ENCODE results near the gene FOLR3. TPM values are rescaled to one million over a fixed set of nuclear protein-coding genes. Genes with fewer than 3 reads are reported as not detected.
"Not testable (repeated sequence)": the region's sequence is repeated elsewhere in the genome, so short reads cannot be mapped to it uniquely, and the experiment has no call there.

The FOLR3 gene
- total RNA-seq, 3 donors from 2014 or later: not detected

DNA sequence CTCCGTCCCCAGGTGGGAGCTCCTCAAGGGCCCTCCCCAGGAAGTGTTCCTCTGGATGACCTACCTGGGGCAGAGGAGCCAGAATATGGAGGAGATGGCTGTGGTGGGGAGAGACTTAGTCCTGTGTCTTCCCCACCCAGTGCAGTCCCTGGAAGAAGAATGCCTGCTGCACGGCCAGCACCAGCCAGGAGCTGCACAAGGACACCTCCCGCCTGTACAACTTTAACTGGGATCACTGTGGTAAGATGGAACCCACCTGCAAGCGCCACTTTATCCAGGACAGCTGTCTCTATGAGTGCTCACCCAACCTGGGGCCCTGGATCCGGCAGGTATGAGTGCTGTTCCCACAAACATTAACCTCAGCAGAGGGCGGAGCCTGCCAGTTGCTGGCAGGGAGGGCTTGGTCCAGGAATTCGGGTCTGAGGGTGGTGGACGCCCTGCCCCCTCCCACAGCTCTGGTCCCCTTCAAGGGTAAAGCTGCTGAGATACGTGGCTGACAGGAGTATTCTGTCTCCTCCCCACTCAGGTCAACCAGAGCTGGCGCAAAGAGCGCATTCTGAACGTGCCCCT lies 3.4 kb downstream of the FOLR3 start:
- H3K4me1 Mint-ChIP-seq (ENCODE audit: low read depth): peaks cover 10% of the 10 kb centered on the region
- ATAC-seq: no peak
- peaks cover 13% of the 10 kb centered on the region for H3K27me3 Mint-ChIP-seq (ENCODE audit: low read depth)
- DNase-seq: no peak
- H3K9me3 Mint-ChIP-seq: no peaks in the 10 kb centered on the region
- H3K36me3 Mint-ChIP-seq (ENCODE audit: insufficient read depth): no peaks in the 10 kb centered on the region
- H3K4me3 Mint-ChIP-seq: no peak overlapping the region

DNA sequence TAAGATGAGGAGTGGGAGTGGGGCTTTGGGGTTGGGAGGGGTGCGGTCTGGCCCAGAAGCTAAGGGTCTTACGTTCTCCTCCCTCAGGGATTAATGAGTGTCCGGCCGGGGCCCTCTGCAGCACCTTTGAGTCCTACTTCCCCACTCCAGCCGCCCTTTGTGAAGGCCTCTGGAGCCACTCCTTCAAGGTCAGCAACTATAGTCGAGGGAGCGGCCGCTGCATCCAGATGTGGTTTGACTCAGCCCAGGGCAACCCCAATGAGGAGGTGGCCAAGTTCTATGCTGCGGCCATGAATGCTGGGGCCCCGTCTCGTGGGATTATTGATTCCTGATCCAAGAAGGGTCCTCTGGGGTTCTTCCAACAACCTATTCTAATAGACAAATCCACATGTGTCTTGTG lies 4.0 kb downstream of the FOLR3 start:
- Mint-ChIP-seq H3K27me3 (ENCODE audit: low read depth) (peaks cover 14% of the 10 kb centered on the region), H3K36me3 (ENCODE audit: insufficient read depth) (no peaks in the 10 kb centered on the region), H3K9me3 (no peaks in the 10 kb centered on the region), H3K4me1 (ENCODE audit: low read depth) (peaks cover 11% of the 10 kb centered on the region), H3K4me3 (no peak overlapping the region)
- DNase-seq (no peak), ATAC-seq (no peak)

DNA sequence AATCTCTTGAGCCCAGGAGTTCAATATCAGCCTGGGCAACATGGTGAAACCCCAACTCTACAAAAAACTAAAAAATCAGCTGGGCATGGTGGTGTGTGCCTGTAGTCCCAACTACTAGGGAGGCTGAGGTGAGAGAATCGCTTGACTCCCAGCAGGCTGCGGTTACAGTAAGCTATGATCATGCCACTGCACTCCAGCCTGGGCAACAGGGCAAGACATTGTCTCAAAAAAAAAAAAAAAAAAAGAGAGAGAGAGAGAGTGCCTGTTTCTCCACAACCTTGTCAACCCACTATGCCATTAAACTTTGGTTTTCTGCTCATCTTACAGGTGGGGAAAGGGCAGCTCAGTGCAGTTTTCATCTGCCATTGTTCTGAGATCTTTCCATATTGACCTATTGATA lies 5.1 kb downstream of the FOLR3 start:
- H3K4me3 Mint-ChIP-seq: no peak overlapping the region
- ATAC-seq: no peak

DNA sequence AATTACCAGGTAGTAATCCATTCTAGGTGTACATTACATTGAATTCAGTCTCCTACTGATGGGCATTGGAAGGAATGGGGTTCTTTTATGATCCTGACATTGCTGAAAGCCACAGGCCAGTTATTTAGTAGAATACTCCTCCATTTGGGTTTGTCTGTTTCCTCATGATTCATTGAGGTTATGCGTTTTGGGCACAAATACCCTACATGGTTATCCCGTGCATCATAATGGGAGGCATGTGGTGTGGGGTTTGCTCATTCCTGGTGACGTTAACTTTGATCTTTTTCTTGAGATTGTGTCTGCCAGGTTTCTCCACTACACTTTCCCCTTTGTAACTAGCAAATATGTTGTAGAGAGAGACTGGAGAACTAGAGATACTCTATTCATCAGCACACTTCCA lies 5.5 kb downstream of the FOLR3 start:
- Mint-ChIP-seq H3K27me3 (ENCODE audit: low read depth) (peaks cover 12% of the 10 kb centered on the region), H3K4me3 (no peak overlapping the region), H3K4me1 (ENCODE audit: low read depth) (peaks cover 11% of the 10 kb centered on the region), H3K36me3 (ENCODE audit: insufficient read depth) (no peaks in the 10 kb centered on the region), H3K9me3 (no peaks in the 10 kb centered on the region)
- ATAC-seq: peak; percentile 78 to 86
- no peak for DNase-seq

More for the DNA sequence above, 5.1 kb downstream of the FOLR3 start:
- Mint-ChIP-seq H3K9me3 (no peaks in the 10 kb centered on the region), H3K36me3 (ENCODE audit: insufficient read depth) (no peaks in the 10 kb centered on the region), H3K4me1 (ENCODE audit: low read depth) (peaks cover 11% of the 10 kb centered on the region), H3K27me3 (ENCODE audit: low read depth) (peaks cover 12% of the 10 kb centered on the region)
- DNase-seq: no peak

DNA sequence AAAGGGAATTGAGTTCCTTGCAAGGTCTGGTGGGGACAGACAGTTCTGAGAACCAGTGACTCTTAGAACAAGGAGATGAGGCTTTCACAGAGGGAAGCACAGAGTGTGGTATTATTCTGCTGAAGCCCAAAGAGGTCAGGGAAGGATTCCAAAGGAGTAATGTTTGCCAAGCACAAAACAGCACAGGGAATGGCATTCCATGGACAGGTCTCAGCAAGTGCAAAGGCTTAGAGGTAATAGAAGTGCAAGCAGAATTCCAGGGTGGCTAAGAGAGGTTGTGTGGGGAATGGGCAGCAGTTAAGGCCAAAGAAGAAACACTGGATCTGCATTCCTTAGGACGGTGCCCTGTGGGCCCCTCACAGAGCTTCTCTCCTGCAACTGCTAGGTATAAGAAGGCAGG lies 6.6 kb downstream of the FOLR3 start:
- H3K9me3 Mint-ChIP-seq; H3K4me3 Mint-ChIP-seq; DNase-seq; H3K36me3 Mint-ChIP-seq (ENCODE audit: insufficient read depth); ATAC-seq: not testable (repeated sequence)
- H3K27me3 Mint-ChIP-seq (ENCODE audit: low read depth): peaks cover 12% of the 10 kb centered on the region
- peaks cover 11% of the 10 kb centered on the region for H3K4me1 Mint-ChIP-seq (ENCODE audit: low read depth)

DNA sequence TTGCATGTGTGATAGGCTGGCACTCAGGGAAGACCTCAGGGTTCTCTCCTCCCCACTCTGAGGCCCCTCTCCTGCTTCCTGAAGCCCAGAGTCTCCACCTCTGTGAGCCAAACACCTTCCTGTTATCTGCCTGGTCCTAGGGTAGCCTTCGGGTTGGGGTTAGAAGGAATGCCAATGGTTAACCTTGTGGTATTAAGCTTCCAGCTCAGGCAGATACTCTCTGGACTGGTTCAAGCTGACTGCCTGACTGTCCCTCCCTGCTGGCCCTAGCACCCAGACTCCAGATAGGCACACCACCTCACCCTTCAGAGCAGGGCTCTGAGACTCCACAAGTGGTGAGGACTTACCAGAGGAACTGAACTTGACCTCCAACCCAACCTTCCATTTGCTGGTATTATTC lies 7.0 kb downstream of the FOLR3 start:
- Mint-ChIP-seq H3K27me3 (ENCODE audit: low read depth) (peaks cover 12% of the 10 kb centered on the region), H3K4me1 (ENCODE audit: low read depth) (peaks cover 11% of the 10 kb centered on the region)
- not testable (repeated sequence) for DNase-seq; H3K9me3 Mint-ChIP-seq; H3K36me3 Mint-ChIP-seq (ENCODE audit: insufficient read depth); ATAC-seq; H3K4me3 Mint-ChIP-seq

DNA sequence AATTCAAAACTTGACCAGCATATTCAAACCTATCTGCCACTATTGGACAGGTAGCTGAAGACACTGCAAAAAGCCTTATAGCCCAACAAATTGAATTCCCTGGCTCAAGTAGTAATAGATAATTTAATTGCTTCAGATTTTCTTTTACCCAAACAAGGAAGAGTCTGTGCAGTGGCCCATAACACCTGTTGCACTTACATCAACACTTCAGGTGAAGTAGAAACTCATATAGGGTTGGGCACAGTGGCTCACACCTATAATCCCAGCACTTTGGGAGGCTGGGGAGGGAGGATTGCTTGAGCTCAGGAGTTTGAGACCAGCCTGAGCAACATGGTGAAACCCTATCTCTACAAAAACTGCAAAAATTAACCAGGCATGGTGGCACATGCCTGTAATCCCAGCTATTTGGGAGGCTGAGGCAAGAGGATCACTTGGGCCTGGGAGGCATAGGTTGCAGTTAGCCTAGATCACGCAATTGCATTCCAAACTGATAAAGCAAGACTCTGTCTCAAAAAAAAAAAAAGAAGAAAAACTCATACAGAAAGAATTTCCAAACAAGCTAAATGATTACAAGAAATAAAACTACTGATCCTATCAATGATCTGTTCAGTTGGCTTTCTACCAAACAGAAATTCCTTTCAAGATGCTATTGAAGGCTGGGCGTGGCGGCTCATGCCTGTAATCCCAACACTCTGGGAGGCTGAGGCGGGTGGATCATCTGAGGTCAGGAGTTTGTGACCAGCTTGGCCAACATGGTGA lies 9.5 kb downstream of the FOLR3 start:
- H3K36me3 Mint-ChIP-seq (ENCODE audit: insufficient read depth): no peaks in the 10 kb centered on the region
- peaks cover 12% of the 10 kb centered on the region for H3K27me3 Mint-ChIP-seq (ENCODE audit: low read depth)
- no peaks in the 10 kb centered on the region for H3K9me3 Mint-ChIP-seq
- H3K4me1 Mint-ChIP-seq (ENCODE audit: low read depth): peaks cover 11% of the 10 kb centered on the region
- DNase-seq: no peak
- H3K4me3 Mint-ChIP-seq: no peak overlapping the region
- ATAC-seq: no peak

DNA sequence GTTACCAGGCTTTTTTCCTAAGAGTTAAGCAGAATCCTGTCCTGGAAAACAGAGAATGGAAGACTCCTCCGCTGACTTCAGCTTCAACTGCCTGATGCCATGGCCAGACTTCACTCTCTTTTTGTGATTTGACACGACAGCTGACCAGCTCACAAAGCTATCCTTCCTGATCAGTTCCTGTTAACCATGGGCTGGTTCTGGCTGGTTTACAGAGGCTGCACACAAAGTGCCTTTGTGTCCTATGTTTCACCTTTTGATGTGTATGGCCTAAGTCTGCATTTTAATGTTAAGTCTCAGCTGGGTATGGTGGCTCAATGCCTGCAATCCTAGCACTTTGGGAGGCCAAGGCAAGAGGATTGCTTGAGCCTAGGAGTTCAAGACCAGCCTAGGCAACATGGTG lies 11.1 kb downstream of the FOLR3 start:
- H3K36me3 Mint-ChIP-seq (ENCODE audit: insufficient read depth): no peaks in the 10 kb centered on the region
- peaks cover 4% of the 10 kb centered on the region for H3K4me1 Mint-ChIP-seq (ENCODE audit: low read depth)
- peaks cover 4% of the 10 kb centered on the region for H3K27me3 Mint-ChIP-seq (ENCODE audit: low read depth)
- H3K4me3 Mint-ChIP-seq: no peak overlapping the region
- no peak for DNase-seq
- H3K9me3 Mint-ChIP-seq: no peaks in the 10 kb centered on the region
- no peak for ATAC-seq

DNA sequence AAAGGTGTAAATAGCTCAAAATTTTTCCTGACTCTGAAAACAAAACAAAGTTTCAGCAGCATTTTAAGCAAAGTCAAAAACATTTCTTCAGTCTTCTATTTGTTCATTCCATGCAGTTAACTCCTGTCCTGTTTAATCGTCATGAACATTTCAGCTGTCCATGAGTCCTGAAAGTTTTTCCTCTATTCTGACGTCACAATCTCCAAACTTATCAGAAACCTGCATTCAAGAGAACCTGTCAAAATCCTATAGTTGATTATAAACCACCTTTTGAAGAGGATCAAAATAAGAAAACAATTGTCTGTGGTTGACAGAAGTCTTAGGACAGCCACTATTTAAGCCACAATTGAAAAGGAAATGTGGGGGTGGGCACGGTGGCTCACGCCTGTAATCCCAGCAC lies 15.4 kb downstream of the FOLR3 start:
- no peaks in the 10 kb centered on the region for H3K9me3 Mint-ChIP-seq
- H3K4me1 Mint-ChIP-seq (ENCODE audit: low read depth): no peaks in the 10 kb centered on the region
- DNase-seq: no peak
- no peaks in the 10 kb centered on the region for H3K36me3 Mint-ChIP-seq (ENCODE audit: insufficient read depth)
- H3K4me3 Mint-ChIP-seq: no peak overlapping the region
- H3K27me3 Mint-ChIP-seq (ENCODE audit: low read depth): peaks cover 3% of the 10 kb centered on the region
- ATAC-seq: no peak

DNA sequence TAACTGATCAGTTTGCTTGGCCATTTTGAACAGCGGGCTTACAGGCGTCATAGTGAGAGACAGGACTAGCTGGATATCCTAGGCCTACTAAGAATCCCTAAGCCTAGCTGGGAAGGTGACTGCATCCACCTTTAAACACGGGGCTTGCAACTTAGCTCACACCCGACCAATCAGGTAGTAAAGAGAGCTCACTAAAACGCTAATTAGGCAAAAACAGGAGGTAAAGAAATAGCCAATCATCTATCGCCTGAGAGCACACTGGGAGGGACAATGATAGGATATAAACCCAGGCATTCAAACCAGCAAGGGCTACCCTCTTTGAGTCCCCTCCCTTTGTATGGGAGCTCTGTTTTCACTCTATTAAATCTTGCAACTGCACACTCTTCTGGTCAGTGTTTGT lies 18.3 kb downstream of the FOLR3 start:
- not testable (repeated sequence) for ATAC-seq; H3K36me3 Mint-ChIP-seq (ENCODE audit: insufficient read depth); H3K27me3 Mint-ChIP-seq (ENCODE audit: low read depth)

DNA sequence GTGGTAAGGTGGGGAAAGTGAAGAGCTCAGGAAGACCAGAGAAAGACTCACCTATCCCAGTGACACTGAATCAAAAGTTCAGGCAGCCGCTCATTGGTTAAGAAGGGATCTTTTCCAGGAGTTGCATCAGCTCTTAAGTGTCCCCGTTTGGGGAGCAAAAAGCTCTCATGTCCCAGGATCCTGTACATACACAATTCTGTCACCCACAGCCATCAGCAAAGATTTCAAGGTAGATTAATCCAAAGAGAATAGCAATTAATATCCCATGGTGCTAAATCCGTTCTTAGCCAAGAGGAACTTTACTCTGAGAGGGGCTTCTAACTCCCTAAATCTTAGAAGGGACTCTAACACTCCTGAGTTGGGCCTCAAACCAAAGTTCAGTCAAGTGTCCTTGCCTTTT lies 19.3 kb downstream of the FOLR3 start:
- no peak for ATAC-seq
- Mint-ChIP-seq H3K9me3 (no peaks in the 10 kb centered on the region), H3K4me1 (ENCODE audit: low read depth) (no peaks in the 10 kb centered on the region), H3K27me3 (ENCODE audit: low read depth) (peaks cover 10% of the 10 kb centered on the region), H3K4me3 (no peak overlapping the region), H3K36me3 (ENCODE audit: insufficient read depth) (no peaks in the 10 kb centered on the region)
- DNase-seq: no peak

More for the DNA sequence above, 18.3 kb downstream of the FOLR3 start:
- not testable (repeated sequence) for H3K4me3 Mint-ChIP-seq; DNase-seq; H3K9me3 Mint-ChIP-seq; H3K4me1 Mint-ChIP-seq (ENCODE audit: low read depth)

DNA sequence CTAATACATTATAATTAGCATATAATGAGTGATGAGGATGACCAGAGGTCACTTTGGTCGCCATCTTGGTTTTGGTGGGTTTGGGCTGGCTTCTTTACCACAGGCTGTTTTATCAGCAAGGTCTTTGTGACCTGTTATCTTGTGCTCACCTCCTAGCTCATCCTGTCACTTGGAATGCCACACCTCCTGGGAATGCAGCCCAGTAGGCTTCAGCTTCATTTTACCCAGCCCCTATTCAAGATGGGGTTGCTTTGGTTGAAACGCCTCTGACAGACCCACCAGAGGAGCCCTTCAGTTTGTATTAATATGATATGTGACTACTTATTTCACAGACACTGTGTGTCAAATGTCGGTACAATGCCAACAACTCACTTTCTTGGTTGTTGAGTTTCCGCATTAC lies 20.2 kb downstream of the FOLR3 start:
- no peak for ATAC-seq
- no peak for DNase-seq
- no peaks in the 10 kb centered on the region for H3K4me1 Mint-ChIP-seq (ENCODE audit: low read depth)
- no peaks in the 10 kb centered on the region for H3K9me3 Mint-ChIP-seq
- H3K4me3 Mint-ChIP-seq: no peak overlapping the region
- peaks cover 11% of the 10 kb centered on the region for H3K27me3 Mint-ChIP-seq (ENCODE audit: low read depth)
- no peaks in the 10 kb centered on the region for H3K36me3 Mint-ChIP-seq (ENCODE audit: insufficient read depth)

DNA sequence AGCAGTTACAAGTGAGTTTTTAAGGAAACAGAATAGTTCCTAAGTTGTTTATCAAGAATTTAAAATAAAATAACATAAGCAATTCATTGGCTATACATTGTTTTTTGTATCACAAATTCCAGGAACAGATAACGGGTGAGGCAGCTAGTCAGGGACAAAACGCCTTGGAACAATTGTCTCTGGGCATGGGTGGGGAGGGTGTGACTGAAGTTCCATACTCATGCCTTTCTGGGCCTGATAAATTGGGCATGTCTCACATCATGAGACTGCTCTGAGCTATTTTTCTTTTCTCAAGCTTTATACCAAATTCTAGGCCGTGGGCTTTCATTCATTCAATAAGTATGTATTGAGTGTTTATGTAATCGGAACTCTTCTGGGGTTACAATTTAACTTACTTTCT lies 21.6 kb downstream of the FOLR3 start:
- Mint-ChIP-seq H3K36me3 (ENCODE audit: insufficient read depth) (no peaks in the 10 kb centered on the region), H3K27me3 (ENCODE audit: low read depth) (peaks cover 11% of the 10 kb centered on the region), H3K4me3 (no peak overlapping the region), H3K4me1 (ENCODE audit: low read depth) (no peaks in the 10 kb centered on the region), H3K9me3 (no peaks in the 10 kb centered on the region)
- ATAC-seq: no peak
- no peak for DNase-seq

DNA sequence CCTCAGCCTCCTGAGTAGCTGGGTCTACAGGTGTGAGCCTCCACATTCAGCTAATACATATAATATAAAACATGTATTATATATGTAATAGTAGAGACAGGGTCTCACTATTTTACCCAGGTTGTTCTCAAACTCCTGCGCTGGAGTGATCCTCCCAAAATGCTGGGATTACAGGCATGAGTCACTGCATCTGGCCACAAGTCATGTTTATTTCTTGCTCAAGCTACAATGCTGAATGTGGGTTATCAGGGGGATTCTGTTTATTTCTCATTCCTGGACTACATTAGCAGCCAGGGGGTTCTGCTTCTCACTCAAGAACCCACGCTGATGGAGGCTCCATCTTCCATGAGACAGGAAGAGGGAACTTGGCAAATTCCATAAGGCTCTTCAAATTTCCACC lies 24.8 kb downstream of the FOLR3 start:
- peaks cover 8% of the 10 kb centered on the region for H3K27me3 Mint-ChIP-seq (ENCODE audit: low read depth)

DNA sequence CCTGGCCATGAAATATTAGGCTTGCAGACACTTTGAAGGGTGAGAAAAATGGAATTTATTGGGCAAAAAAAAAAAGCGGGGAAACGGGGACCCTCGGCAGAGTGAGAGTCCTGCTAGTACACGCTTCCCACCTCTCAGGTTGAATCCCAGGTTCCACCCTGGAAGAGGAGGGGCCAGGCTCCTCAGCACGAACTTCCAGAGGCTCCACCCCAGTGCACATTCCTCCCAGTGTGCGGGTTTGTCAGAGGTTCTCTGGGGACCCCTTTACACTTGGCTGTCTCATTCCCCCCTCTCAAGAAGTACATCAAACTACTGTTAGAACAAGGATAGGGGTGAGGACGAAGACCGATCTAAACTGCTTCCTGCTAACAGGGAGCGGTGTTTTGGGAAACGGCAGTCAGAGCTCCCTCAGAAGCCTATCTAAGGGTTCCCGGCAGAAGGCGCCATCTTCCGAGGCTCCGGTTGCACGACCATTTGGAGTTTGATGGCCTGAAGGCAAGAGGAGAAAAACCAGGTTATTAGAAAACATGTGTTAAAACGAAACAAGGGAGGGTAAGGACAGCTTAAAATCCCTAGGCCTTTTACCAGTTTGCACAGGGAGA lies 27.5 kb downstream of the FOLR3 start:
- Mint-ChIP-seq H3K36me3 (ENCODE audit: insufficient read depth) (no peaks in the 10 kb centered on the region), H3K4me1 (ENCODE audit: low read depth) (no peaks in the 10 kb centered on the region), H3K4me3 (no peak overlapping the region), H3K9me3 (no peaks in the 10 kb centered on the region), H3K27me3 (ENCODE audit: low read depth) (peaks cover 10% of the 10 kb centered on the region)
- ATAC-seq (no peak), DNase-seq (no peak)

More for the DNA sequence above, 24.8 kb downstream of the FOLR3 start:
- ATAC-seq (no peak), DNase-seq (no peak)
- H3K4me1 Mint-ChIP-seq (ENCODE audit: low read depth): no peaks in the 10 kb centered on the region
- no peak overlapping the region for H3K4me3 Mint-ChIP-seq
- no peaks in the 10 kb centered on the region for H3K36me3 Mint-ChIP-seq (ENCODE audit: insufficient read depth)
- no peaks in the 10 kb centered on the region for H3K9me3 Mint-ChIP-seq

Measured in activated T-cell treated with anti-CD3 and anti-CD28 coated beads, Interleukin-2, amount 50 U/mL, for 4 hours (primary cell).